ENCODE data around the gene ARL14EPL. TPM values are rescaled to one million over a fixed set of nuclear protein-coding genes. Genes with fewer than 3 reads are reported as not detected.
"Not testable (repeated sequence)": the region's sequence is repeated elsewhere in the genome, so short reads cannot be mapped to it uniquely, and the experiment has no call there.

The ARL14EPL gene
- total RNA-seq, 1 experiment from 2014 or later: not detected

GRCh38 chr5:116097301-116097700 lies 65.0 kb downstream of the ARL14EPL start:
- Histone ChIP-seq H3K9me3 (ENCODE audit: low read depth, low read length, poor library complexity, severe bottlenecking) (no peaks in the 10 kb centered on the region), H3K4me1 (ENCODE audit: insufficient read depth, low read length, poor library complexity, severe bottlenecking) (no peaks in the 10 kb centered on the region), H3K27ac (ENCODE audit: low read depth, low read length, poor library complexity, severe bottlenecking) (no peak overlapping the region), H3K4me3 (ENCODE audit: low read depth, low read length, poor library complexity, severe bottlenecking) (no peak overlapping the region), H3K36me3 (ENCODE audit: insufficient read depth, low read length, poor library complexity, severe bottlenecking) (peaks cover 28% of the 10 kb centered on the region), H3K27me3 (replicated peaks; ENCODE audit: insufficient read depth, low read depth, low read length, poor library complexity) (no peaks in the 10 kb centered on the region)
- BruUV-seq (replicated peaks): no TSS peak
- no peak for TF ChIP-seq EZH2 (IDR thresholded peaks at IDR 0.05; ENCODE audit: borderline replicate concordance, low read depth, low read length, poor library complexity, severe bottlenecking)
- intact Hi-C loops (cut with micrococcal nuclease; ENCODE audit: unreplicated experiment): no loop called here
- no peak for DNase-seq (ENCODE audit: low spot score)
- ChIA-PET CTCF (no interaction called here), POLR2A (ENCODE audit: low non-redundant PET) (no interaction called here)

GRCh38 chr5:116098998-116099397 lies 66.7 kb downstream of the ARL14EPL start:
- H3K36me3 ChIP-seq (ENCODE audit: insufficient read depth, low read length, poor library complexity, severe bottlenecking): peaks cover 11% of the 10 kb centered on the region
- no peaks in the 10 kb centered on the region for H3K27me3 ChIP-seq (replicated peaks; ENCODE audit: insufficient read depth, low read depth, low read length, poor library complexity)
- no peak for DNase-seq (ENCODE audit: low spot score)
- POLR2A ChIA-PET (ENCODE audit: low non-redundant PET): no interaction called here
- H3K4me1 ChIP-seq (ENCODE audit: insufficient read depth, low read length, poor library complexity, severe bottlenecking): no peaks in the 10 kb centered on the region
- CTCF ChIA-PET: no interaction called here
- no peak overlapping the region for H3K4me3 ChIP-seq (ENCODE audit: low read depth, low read length, poor library complexity, severe bottlenecking)
- TF ChIP-seq CTCF (conservative IDR thresholded peaks at IDR 0.05; ENCODE audit: low read depth, low read length) (no peak), EZH2 (IDR thresholded peaks at IDR 0.05; ENCODE audit: borderline replicate concordance, low read depth, low read length, poor library complexity, severe bottlenecking) (no peak)
- intact Hi-C loops (cut with micrococcal nuclease; ENCODE audit: unreplicated experiment): no loop called here
- H3K9me3 ChIP-seq (ENCODE audit: low read depth, low read length, poor library complexity, severe bottlenecking): no peaks in the 10 kb centered on the region
- no TSS peak for BruUV-seq (replicated peaks)
- no peak overlapping the region for H3K27ac ChIP-seq (ENCODE audit: low read depth, low read length, poor library complexity, severe bottlenecking)

GRCh38 chr5:116104941-116105340 lies 72.7 kb downstream of the ARL14EPL start:
- H3K4me1 ChIP-seq (ENCODE audit: insufficient read depth, low read length, poor library complexity, severe bottlenecking); H3K27ac ChIP-seq (ENCODE audit: low read depth, low read length, poor library complexity, severe bottlenecking); H3K27me3 ChIP-seq (replicated peaks; ENCODE audit: insufficient read depth, low read depth, low read length, poor library complexity); H3K36me3 ChIP-seq (ENCODE audit: insufficient read depth, low read length, poor library complexity, severe bottlenecking); BruUV-seq (replicated peaks); H3K4me3 ChIP-seq (ENCODE audit: low read depth, low read length, poor library complexity, severe bottlenecking); CTCF ChIA-PET; DNase-seq (ENCODE audit: low spot score); intact Hi-C loops (cut with micrococcal nuclease; ENCODE audit: unreplicated experiment); H3K9me3 ChIP-seq (ENCODE audit: low read depth, low read length, poor library complexity, severe bottlenecking); POLR2A ChIA-PET (ENCODE audit: low non-redundant PET): not testable (repeated sequence)

Other genes with a start within 250 kb of the ARL14EPL start
- 1.5 and 3.2 TPM in 2 replicates for gene CDO1, start 215.8 kb upstream of the ARL14EPL start, total RNA-seq (2021)
- 55.8 and 59.6 TPM in 2 replicates for gene ATG12, start 190.9 kb upstream of the ARL14EPL start, total RNA-seq (2021)
- 66.9 and 71.8 TPM in 2 replicates for gene AP3S1, start 190.5 kb upstream of the ARL14EPL start, total RNA-seq (2021)
- gene LVRN, start 70.0 kb upstream of the ARL14EPL start, total RNA-seq (2021): not detected in 2 replicates
- gene COMMD10, start 52.6 kb downstream of the ARL14EPL start, total RNA-seq (2021): 35.4 and 36.5 TPM in 2 replicates

Data from A673 (cell line).